GM19372 (cell line): Measurements from ENCODE around the gene MYO9B.

Experiments
- ATAC-seq: cut with Tn5 transposase; IDR thresholded peaks from one replicate; pipeline ENCODE4 v1.9.1; 2021; ENCODE audit warnings: mild to moderate bottlenecking, low read depth, moderate library complexity; ENCODE audit not compliant: unreplicated experiment

The MYO9B gene

DNA sequence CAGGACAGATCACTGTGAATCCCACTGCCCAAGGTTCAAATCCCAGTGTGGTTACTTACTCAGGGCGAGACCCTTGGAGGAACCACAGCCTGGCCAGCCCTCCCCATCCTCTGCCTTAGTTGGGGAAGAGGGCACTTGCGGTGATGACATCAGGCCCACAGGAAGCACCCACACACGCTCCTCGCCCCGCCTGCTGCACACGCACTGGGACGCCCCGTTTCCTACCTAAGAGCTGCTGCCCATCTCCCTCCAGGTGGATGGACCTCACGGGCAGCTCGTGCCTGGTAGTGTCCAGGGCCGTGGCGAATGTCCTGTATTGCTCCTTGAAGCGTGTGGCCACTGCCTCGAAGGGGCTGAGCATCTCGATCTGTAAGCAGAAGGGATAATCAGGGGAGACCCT is 19.9 kb upstream of the MYO9B start:
- no peak for ATAC-seq

DNA sequence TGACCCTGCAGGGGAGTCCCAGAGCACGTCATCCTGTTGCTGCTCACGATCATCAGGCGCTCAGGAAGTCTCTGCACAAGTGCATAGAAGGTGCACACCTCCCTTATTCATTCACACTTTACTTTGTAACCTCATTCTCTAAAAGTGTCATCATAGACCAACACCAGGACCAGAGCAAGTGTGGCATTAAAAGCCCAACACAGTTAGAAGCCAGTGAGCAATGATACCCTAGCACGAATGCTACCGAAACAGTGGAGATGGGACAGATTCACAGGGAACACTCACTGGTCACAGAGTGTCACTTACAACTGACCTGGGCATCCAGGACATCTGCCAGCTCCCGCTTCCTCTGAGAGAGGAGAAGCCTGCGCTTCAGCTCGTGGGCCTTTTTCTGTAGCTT is 17.3 kb upstream of the MYO9B start:
- no peak for ATAC-seq

DNA sequence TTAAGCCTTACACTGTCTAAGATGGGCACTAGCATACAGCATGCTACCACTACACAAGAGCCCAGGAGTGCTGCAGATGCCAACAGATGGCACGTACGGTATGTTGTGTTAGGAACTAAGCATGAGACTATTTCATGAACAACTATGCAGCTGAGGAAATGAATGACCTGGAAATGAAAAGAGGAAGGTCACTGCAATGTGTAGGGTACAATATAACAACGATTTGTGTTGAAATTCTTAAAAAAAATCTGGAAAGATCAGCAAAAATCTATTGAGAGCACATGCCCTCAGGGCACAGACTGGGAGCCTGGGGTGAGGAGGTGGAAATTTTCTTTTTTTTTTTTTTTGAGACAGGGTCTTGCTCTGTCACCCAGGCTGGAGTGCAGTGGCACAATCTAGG is 14.8 kb upstream of the MYO9B start:
- no peak for ATAC-seq

DNA sequence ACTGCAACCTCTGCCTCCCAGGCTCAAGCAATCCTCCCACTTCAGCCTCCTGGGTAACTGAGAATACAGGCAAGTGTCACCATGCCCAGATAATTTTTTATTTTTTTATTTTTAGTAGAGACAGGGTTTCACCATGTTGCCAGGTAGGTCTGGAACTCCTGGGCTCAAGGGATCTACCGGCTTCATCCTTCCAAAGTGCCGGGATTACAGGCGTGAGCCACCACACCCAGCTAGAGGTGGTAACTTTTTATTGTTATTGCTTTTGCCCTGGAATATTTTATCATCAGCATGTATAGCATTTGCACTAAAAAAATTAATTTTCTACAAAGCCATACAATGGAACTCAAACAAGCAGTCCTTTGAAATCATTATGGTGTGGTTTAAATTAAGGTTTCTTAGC is 14.4 kb upstream of the MYO9B start:
- no peak for ATAC-seq

DNA sequence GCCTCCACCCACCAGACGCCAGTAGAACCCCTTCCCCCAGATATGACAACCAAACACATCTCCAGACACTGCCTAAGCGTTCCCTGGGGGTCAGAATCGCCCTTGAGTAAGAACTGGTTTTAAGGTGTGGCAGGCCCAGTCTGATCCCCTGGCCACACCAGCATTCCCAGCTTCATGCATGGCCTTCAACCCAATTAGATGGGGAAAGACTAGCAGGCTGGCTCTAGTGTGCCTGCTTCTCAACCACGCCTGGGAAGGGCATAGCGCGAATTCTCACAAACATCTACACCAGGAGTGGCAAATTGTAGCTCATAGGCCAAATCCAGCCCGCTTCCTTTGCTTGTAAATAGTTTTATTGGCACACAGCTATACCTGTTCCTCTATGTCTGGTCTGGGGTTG is 13.9 kb upstream of the MYO9B start:
- ATAC-seq, result no peak

DNA sequence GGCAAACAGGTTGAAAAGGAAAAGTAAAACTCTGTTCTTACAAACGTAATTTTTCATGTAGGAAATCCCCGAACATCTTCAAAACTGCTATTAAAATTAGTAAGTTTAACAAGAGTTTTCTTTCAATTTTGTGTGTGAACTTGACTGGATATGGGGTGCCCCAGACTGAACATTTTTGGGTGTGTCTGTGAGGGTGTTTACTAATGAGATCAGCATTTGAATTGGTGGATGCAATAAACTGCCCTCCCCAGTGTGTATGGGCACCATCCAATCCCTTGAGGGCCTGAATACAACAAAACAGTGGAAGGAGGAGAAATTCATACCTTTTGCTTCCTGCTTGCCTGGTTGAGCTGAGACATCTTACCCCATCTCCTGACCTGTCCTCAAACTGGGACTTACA is 12.1 kb upstream of the MYO9B start:
- ATAC-seq, result no peak

DNA sequence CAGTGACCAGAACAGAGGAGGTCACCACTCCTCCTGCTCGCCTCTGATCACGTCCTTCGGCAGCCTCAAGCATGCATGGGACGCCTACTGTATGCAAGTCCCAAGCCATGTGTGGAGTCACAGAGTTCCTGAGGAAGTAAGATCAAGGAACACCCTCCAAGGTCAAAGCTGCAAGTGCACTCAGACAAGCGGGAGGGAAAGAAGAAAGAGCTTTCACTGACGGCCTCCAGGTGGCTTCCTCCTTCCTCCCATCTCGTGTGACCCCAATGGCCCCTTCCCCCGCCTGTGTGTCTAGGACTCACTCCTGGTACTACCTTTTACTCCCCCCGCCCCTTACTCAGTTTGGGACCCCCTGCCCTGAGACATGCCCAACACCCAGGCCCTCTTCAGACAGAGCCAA is 6.4 kb upstream of the MYO9B start:
- ATAC-seq, result no peak

DNA sequence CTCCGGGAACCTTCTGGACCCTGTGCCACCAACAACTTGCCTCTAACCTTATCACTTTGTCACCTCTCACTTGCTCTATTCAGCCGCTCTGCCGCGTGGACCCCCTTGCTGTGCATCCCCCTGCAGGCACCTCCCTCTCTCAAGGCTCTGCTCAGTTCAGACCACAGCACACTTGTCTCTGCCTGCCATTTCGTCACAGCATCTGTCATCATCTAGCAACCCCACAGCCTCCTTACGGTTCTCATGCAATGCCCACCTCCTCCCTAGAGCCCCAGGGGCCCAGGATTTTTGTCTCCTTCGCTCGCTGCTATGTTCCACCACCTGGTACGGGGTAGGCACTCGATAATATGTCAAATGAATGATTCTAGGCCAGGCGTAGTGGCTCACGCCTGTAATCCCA is 5.2 kb upstream of the MYO9B start:
- no peak for ATAC-seq

DNA sequence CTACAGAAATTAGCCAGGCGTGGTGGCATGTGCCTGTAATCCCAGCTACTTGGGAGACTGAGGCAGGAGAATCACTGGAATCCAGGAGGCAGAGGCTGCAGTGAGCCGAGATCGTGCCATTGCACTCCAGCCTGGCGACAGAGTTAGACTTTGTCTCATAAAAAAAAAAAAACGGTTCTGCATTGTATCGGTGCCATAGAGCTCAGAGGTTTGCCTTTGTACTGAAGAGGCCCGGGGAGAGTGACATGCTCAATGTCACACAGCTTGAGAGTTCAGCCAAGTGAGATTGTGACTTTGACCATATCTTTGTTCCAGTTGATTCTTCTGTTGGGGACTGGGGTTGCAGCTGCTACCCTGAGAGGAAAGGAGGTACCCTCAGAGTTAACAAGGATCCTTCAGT is 4.7 kb upstream of the MYO9B start:
- no peak for ATAC-seq

DNA sequence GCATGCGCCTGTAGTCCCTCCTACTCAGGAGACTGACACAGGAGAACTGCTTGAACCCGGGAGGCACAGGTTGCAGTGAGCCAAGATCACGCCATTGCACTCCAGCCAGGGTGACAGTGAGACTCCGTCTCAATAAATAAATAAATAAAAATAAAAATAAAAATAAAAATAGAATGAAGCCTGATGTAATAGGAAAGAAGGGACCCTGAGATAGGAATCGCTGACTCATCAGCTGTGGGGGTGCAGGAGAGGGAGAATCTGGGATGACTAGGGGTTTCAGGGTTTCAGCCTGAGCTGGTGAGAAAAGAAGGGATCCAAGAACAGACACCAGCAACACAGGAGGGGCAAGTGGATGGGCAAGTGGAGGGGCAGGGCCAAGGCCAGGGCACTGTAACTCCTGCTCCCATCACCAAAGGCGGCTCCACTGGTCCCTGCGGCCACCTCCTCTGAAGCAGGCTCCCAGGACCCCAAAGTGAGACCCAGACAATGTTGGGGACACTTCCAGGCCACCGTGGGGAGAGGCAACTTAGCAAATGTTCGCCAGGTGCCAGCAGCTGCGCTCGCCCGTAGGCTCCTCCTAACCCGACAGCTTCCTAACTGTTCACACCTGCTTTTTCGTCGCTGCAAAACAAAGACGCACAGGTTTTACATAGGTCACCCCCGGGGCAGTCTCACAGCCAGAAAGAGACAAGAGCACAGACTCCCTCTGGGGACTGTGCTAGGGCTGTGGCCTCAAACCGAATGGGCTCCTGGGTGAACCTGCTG is 1.5 kb upstream of the MYO9B start:
- ATAC-seq, result no peak

DNA sequence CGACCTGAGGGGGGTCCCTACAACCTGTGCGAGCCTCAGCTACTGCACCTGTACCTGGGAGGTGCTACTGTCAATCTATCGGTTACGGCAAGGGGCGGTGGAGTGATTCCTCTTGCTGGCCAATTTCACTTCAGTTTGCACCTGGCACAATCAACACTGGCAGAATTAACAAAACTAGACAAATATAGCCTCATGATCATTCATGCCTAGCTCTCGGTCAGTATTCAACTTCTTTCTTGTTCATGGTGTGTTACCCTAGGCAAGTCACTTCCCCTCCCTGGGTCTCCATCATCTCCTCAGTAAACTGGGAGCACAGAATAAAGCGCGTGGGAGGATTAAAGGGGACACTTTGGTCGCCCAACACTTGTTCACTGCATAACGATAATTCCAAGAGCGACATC is 943 bp upstream of the MYO9B start:
- no peak for ATAC-seq

DNA sequence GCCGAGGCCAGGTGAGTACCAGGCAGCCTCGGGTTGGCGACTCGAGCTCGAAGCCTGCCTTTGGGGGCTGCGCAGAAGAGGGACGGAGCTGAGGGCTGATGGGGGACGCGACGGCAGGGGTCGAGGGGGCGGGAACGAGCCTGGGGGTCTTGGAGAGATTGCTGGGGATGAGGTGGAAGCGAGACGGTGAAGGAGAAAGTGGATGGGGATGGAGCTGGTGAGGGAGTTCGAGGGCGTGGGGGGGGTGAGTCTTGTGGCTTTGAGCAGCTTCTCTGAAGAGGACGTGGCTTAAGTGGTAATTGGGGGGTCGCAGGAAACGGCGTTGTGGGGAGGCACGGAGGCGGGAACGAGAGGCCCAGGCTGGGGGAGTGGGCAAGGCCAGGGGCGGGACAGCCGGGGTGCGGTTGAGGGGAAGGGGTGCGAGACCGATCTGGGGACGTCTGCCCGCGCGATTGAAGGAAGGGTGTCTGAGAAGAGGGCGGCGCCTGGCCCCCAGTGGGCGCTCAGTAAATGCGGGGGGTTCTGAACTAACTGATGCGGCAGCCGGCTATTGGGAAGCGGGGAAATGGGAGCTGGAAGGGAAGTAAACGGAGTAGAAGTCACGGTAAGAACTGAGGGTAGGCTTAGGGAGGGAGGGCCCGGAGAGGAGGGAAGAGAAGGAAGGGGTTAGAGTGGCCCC is 426 bp downstream of the MYO9B start:
- no peak for ATAC-seq

DNA sequence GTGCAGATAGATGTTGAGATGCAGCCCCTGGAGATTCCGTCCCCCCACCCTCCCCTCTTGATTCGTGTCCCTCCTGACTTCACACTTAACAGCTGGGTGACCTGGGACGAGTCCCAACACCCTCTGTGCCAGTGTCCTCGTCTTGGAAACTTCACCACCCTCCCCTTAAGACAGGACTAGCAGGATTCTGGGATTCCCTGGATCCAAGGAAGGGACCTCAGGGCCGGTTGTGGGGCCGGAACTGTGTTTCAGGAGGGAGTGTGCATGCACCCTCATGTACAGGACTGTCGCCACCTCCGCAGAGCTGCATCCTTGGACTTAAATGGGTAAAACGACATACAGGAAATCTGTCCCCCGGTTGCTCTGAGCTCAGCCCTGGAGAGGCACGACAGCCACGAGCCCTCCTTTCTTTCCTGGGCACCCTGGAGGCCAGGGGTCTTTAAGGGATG is 990 bp downstream of the MYO9B start:
- ATAC-seq, result no peak

DNA sequence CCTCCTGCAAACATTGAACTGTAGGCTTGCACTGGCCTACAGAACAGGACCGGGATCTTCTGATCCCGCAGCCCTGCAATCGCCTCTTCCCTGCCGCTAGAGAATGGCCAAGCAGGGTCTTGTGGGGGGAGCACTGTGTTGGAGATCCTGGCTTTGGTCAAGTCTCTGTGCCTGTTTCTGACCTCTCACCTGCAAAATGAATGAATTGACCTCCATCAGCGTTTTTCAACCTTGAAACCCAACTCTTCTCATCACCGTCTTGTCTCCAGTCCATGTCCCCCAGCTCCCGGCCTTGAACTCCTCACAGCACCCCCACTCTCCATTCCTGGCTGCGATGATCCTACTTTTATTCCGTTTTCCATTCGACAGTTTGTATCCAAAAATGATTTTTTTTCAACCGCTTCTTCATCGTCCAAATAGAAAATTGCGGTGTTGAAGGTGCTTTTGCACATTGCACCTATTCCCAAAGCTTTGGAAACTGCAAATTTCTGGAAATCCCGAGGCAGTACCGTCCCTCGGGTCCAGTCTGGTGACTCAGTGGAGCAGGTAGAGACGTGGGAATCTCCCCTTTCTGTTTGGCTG is 2.0 kb downstream of the MYO9B start:
- no peak for ATAC-seq

DNA sequence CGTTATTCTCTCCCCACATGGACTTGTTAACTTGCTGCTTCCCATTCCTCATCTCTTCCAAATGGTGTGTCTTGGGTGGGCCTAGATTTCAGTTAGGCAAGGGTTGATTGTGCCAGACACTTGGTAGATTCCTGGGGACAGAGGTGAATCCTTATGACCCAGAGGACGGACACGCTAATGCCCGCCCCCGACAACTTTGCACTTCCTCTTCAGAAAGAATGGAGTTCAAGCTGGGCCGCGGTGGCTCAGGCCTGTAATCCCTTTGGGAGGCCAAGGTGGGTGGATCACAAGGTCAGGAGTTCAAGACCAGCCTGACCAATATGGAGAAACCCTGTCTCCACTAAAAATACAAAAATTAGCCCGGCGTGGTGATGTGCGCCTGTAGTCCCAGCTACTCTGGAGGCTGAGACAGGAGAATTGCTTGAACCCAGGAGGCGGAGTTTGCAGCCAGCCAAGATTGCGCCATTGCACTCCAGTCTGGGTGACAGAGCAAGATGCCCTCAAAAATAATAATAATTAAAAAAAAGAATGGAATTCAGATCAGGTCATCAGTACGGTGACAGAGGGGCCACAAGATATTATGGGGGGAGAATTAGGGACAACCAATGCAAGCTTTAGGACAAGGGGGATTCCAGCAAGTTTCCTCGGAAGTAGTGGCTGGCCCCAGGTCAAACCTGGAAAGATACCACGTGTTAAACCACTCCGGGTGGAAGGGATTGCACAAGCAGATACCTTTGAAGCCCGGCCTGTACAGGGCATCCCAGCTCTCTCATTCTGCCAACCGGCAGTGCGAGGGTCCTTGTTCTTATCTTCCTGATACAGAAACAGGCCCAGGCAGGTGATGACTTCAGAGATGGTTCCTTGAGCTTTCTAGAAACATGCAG is 2.7 kb downstream of the MYO9B start:
- no peak for ATAC-seq

DNA sequence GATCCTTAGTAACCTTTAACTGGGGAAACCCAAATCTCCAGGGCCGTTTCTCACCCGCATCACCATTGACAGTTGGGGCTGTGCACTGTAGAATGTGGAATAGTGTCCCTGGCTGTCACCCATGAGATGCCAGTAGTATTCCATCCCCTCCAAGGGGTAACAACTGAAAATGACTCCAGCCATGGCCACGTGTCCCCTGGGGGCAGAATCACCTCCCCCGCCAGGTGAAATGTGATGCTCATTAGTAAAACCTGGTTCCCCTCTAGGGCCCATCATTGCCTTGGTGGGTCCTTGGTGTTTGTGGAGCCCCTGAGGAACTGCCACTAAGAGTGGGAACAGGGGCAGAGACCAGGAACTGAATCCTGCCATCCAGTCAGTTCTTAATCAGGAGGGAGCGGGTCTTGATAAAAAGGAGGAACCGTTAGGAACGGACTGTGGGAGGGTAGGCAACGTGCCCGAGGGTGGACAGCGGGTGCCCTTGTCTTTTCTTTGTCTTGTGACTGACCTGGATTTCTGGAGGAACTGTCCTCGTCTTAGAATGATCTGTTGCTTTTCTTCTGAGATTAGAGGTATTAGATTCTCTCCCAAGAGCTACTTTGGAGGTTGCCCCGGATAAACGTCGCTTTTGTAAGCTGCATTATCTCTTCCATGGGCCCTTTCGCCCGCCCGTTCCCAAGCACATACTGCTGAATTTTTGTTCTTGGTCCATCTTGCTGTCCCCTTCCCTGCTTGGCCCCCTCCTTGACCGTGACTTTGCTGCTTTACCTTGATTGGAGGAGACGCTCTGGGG is 3.5 kb downstream of the MYO9B start:
- no peak for ATAC-seq

DNA sequence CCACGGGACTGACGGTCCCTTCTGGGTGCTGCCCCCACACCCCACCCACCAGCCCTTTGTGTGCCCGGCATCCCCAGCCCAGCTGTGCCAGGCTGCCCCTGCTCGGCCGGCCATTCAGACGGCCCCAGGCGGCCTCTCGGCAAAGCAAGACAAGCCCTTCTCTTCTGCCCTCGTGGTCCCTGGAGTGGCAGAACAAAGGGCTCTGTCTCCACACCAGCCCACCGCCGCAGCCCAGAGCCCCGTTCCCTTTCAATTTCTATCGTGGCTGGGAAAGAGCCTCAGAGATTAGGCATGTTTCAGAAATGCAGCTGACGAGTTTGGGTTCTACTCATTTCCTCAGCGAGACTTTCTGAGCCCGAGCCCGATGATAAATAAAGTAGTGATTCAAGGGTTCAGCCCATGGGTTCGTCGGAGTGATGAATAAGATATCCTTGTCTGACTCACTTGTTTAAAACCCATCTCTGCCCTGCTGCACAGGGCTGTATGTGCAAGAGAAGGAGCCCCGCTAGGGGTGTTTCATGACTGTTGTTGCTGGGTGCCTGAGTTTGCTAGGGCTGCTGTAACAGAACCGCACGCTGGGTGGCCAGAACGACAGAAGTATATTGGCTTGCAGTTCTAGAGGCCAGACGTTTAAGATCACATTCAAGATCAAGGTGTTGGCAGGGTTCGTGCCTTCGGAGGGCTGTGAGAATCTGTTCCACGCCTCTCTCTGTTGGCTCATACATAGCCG is 4.3 kb downstream of the MYO9B start:
- no peak for ATAC-seq

DNA sequence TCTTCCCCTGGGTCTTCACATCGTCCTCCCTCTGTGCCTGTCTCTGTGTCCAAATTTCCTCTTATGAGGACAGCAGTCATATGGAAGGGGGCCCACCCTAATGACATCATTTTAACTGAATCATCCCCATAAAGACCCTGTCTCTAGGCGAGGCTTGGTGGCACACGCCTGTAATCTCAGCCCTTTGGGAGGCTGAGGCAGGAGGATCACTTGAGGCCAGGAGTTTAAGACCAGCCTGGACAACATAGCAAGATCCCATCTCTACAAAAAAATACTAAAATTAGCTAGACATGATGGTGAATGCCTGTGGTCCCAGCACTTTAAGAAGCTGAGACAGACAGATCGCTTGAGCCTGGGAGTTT is 4.8 kb downstream of the MYO9B start:
- ATAC-seq, result no peak
